Measurements from ENCODE around the gene NRF1. TPM values are rescaled to one million over a fixed set of nuclear protein-coding genes. Genes with fewer than 3 reads are reported as not detected.
"Not testable (repeated sequence)": the region's sequence is repeated elsewhere in the genome, so short reads cannot be mapped to it uniquely, and the experiment has no call there.

The NRF1 gene
- total and polyA plus RNA-seq, 8 donors = 11.4 to 26.8 (median 22.6) TPM

DNA sequence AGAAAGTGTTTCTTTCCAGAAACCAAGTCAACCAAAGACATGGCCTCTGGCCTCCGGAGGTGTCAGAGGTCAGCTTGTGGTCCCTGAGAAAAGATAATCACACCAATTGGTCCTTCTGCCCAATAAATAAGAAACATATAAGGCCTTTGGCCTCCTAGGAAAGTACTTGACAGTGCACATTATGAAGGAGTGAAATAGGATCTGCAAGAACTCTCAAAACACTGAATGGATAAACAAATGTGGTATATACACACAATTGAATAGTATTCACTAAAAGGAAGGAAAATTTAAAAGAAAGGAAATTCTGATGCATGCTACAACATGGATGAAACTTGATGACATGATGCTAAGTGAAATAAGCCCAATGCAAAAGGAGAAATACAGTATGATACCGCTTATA, 35.4 kb upstream of the NRF1 start:
- intact Hi-C loops (cut with DNase I) = no loop called here
- ATAC-seq = no peak
- Histone ChIP-seq H3K4me1 (no peaks in the 10 kb centered on the region), H3K27me3 (no peaks in the 10 kb centered on the region), H3K4me3 (no peak overlapping the region), H3K36me3 (no peaks in the 10 kb centered on the region), H3K9me3 (peaks cover 0 to 18% of the 10 kb centered on the region in 2 donors), H3K27ac (no peak overlapping the region)
- TF ChIP-seq, protein P1, sequence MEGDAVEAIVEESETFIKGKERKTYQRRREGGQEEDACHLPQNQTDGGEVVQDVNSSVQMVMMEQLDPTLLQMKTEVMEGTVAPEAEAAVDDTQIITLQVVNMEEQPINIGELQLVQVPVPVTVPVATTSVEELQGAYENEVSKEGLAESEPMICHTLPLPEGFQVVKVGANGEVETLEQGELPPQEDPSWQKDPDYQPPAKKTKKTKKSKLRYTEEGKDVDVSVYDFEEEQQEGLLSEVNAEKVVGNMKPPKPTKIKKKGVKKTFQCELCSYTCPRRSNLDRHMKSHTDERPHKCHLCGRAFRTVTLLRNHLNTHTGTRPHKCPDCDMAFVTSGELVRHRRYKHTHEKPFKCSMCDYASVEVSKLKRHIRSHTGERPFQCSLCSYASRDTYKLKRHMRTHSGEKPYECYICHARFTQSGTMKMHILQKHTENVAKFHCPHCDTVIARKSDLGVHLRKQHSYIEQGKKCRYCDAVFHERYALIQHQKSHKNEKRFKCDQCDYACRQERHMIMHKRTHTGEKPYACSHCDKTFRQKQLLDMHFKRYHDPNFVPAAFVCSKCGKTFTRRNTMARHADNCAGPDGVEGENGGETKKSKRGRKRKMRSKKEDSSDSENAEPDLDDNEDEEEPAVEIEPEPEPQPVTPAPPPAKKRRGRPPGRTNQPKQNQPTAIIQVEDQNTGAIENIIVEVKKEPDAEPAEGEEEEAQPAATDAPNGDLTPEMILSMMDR (IDR thresholded peaks at IDR 0.05) = no peak
- no peak for DNase-seq

DNA sequence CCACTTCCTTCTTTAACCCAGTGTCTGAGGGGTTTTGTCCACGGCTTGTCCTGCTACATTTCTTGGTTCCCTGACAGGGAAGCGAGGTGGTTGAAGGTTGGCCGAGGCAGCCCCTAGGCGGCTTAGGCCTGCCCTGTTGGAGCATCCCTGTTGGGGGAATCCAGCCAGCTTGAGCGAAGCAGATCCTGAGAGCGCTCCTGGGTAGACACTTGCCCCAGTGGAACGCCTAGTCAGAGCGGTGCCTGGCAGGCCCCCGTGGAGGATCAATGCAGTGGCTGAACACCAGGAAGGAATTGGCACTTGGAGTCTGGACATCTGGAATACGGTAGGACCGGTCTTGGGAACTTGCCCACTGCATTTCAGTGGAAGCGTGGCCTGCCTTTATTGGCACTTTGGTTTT, 32.7 kb upstream of the NRF1 start:
- ATAC-seq = no peak
- H3K27me3 ChIP-seq = no peaks in the 10 kb centered on the region
- intact Hi-C loops (cut with DNase I) = no loop called here
- no peak overlapping the region for H3K27ac ChIP-seq
- H3K36me3 ChIP-seq = no peaks in the 10 kb centered on the region
- no peak overlapping the region for H3K4me3 ChIP-seq
- no peak for DNase-seq
- TF ChIP-seq, protein P1 (IDR thresholded peaks at IDR 0.05) = no peak
- no peaks in the 10 kb centered on the region for H3K4me1 ChIP-seq
- peaks cover 0 to 19% of the 10 kb centered on the region in 2 donors for H3K9me3 ChIP-seq

DNA sequence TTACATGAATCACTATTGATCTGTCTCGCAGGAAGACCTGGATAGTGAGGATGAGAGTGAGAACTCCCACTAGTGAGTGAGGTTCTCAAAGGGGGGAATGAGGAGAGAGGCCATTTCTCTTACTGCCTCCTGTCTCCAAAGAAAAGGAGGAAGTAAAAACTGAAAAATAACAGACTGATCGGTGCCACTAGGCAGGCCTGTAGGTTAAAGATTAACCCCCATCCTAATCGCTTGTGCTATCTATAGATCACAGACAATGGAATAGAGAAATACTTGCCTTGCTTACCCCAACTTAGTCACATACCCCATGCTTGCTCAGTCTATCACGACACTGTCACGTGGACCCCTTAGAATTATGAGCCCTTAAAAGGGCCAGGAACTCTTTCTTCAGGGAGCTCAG, 25.3 kb upstream of the NRF1 start:
- peaks cover 0 to 47% of the 10 kb centered on the region in 2 donors for H3K9me3 ChIP-seq
- ATAC-seq; H3K4me1 ChIP-seq; H3K27me3 ChIP-seq; DNase-seq; intact Hi-C loops (cut with DNase I); H3K4me3 ChIP-seq; H3K27ac ChIP-seq; H3K36me3 ChIP-seq: not testable (repeated sequence)

DNA sequence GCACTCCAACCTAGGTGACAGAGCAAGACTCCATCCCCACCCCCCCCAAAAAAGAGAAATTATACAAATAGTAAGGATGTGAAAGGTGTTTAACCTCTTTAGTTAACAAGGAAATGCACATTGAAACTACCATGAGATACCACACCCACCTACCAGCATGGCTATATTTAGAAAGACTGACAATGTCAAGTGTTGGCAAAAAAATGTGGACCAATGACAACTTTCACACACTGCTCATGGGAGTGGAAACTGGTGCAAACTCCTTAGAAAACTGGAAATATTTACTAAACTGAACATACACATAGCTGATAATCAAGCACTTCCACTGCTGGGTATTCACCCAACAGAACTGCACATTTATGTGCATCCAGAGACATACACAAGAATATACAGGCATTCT, 23.3 kb upstream of the NRF1 start:
- no peak overlapping the region for H3K4me3 ChIP-seq
- intact Hi-C loops (cut with DNase I) = no loop called here

DNA sequence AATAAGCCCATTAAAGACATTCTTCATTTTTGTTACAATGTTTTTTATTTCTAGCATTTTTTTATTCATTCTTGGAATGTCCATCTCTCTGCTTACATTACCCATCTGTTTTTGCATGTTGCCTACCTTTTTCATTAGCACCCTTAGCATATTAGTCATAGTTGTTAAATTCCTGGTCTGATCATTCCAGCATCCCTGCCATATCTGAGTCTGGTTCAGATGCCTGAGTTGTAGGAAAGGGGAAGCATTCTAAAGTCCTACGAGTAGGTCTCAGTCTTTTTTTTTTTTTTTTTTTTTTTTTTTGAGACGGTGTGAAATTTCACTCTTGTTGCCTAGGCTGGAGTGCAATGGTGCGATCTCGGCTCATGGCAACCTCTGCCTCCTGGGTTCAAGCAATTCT, 19.7 kb upstream of the NRF1 start:
- TF ChIP-seq, protein P1 (IDR thresholded peaks at IDR 0.05) = no peak
- Histone ChIP-seq H3K27me3 (no peaks in the 10 kb centered on the region), H3K27ac (no peak overlapping the region), H3K9me3 (peaks cover 0 to 16% of the 10 kb centered on the region in 2 donors), H3K36me3 (no peaks in the 10 kb centered on the region), H3K4me1 (no peaks in the 10 kb centered on the region), H3K4me3 (no peak overlapping the region)
- intact Hi-C loops (cut with DNase I) = no loop called here
- ATAC-seq (no peak), DNase-seq (no peak)

More for the DNA sequence above, 23.3 kb upstream of the NRF1 start:
- ATAC-seq (no peak), DNase-seq (no peak)
- Histone ChIP-seq H3K27ac (no peak overlapping the region), H3K27me3 (no peaks in the 10 kb centered on the region), H3K4me1 (no peaks in the 10 kb centered on the region), H3K9me3 (peaks cover 0 to 47% of the 10 kb centered on the region in 2 donors), H3K36me3 (no peaks in the 10 kb centered on the region)
- TF ChIP-seq, protein P1 (IDR thresholded peaks at IDR 0.05) = no peak

DNA sequence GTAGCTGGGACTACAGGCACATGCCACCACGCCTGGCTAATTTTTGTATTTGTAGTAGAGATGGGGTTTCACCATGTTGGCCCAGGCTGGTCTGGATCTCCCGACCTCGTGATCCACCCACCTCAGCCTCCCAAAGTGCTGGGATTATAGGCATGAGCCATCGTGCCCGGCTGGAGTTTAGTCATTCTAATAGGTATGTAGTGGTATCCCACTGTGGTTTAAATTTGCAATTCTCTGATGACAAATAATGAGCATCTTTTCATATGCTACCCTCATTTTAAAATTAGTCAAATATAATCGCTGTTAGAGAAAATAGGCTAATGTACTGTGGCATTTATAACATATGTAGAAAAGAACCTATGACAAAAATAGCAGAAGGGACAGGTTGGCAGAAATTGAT, 15.1 kb upstream of the NRF1 start:
- H3K9me3 ChIP-seq; intact Hi-C loops (cut with DNase I); H3K36me3 ChIP-seq; DNase-seq; H3K4me3 ChIP-seq; H3K4me1 ChIP-seq; ATAC-seq; H3K27me3 ChIP-seq; H3K27ac ChIP-seq: not testable (repeated sequence)
